Ascending aorta (tissue), 2 donors: ENCODE measurements around the gene TMEM181. TPM values are rescaled to one million over a fixed set of nuclear protein-coding genes. Genes with fewer than 3 reads are reported as not detected.
"Not testable (repeated sequence)": the region's sequence is repeated elsewhere in the genome, so short reads cannot be mapped to it uniquely, and the experiment has no call there.

Experiments
- DNase-seq, 2 donors: peaks; one replicate each; pipeline ENCODE4 v3.0.0-alpha.2; 2019; ENCODE audit warnings: low spot score in 2 of 2
- H3K27ac ChIP-seq, 2 donors: fragments of 200-600 bp; sonication (generic); one replicate each; pipeline ENCODE4 v1.5.1; 2016 to 2017; ENCODE audit warnings: mild to moderate bottlenecking in 1 of 2
- H3K27me3 ChIP-seq: fragments of 200-600 bp; sonication (generic); one replicate; pipeline ENCODE4 v1.5.1; 2017
- H3K36me3 ChIP-seq, 2 donors: fragments of 200-600 bp; sonication (generic); one replicate each; pipeline ENCODE4 v1.5.1; 2016
- H3K4me1 ChIP-seq, 2 donors: fragments of 200-600 bp; sonication (generic); one replicate each; pipeline ENCODE4 v1.5.1; 2016 to 2017; ENCODE audit warnings: mild to moderate bottlenecking in 1 of 2
- H3K4me3 ChIP-seq, 2 donors: fragments of 200-600 bp; sonication (generic); one replicate each; pipeline ENCODE4 v1.5.1; 2016 to 2017; ENCODE audit warnings: mild to moderate bottlenecking in 1 of 2
- H3K9me3 ChIP-seq, 2 donors: fragments of 200-600 bp; sonication (generic); one replicate each; pipeline ENCODE4 v1.5.1; 2016
- intact Hi-C: fragments of 100-400 bp; cut with DNase I; formaldehyde crosslinking; loops from one replicate; pipeline ENCODE4 v1.15.1; 2023
- total RNA-seq: library from RNA; depleted of rRNA; stranded (reverse); fragments of >200 nt; gene quantifications from one replicate; pipeline ENCODE4 v1.1.0, GENCODE V29; 2016
- TF ChIP-seq, protein P1 (sequence below), 3 experiments: fragments of 200-600 bp in 2 of 3; fragments of 450-650 bp in 1 of 3; sonication (generic) in 2 of 3; IDR thresholded peaks; one replicate each; pipeline ENCODE4 v1.5.1; 2016 to 2019; ENCODE audit warnings: antibody characterized with exemption in 3 of 3, mild to moderate bottlenecking in 1 of 3, moderate library complexity in 1 of 3

TMEM181 gene
- total RNA-seq, 1 donor from 2014 or later, result 16.3 TPM

DNA sequence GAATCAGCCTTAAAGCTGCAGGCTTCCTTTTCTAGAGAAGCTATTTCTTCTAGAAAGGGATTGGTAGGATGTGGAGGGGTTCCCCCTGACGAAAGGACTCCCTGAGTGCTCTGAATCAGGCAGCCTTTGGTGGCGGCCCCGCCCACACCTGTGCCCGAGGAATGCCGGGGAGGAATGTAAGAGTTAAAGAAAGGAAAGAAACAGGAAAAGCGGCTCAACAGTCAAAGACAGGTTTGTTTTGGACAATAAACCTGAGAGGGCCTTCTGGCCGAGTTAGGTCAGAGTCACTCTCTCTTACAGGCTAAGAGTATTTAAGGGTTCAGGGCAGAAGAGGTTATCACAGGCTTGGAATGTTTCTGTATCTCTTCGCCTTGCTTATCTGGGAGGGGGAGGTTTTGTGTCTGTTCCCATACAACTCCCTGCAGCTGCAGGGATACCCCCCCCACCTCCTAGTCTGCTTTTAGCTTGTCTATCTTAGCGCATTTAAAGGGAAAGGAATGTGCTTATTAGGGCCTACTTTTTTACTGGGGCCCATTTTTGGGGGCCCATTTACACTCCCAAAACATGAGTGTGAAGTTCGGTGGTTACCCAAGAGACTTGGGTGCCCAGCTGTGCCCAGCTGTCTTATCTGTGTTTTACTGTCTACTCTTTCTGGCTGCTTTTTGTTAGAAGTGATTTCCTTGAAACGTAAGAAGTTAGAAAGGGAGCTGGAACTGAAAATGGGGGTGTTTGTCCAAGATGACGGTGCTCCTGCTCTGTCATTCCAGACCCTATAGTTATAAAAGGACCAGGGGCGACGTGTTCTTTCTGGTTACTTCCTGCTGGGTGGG lies 51.9 kb downstream of the TMEM181 start:
- Histone ChIP-seq H3K27me3 (no peaks in the 10 kb centered on the region), H3K4me3 (no peak overlapping the region), H3K27ac (no peak overlapping the region), H3K4me1 (peaks cover 0 to 10% of the 10 kb centered on the region in 2 donors), H3K9me3 (no peaks in the 10 kb centered on the region), H3K36me3 (peaks cover 13 to 33% of the 10 kb centered on the region in 2 donors)
- intact Hi-C loops, result no loop called here
- DNase-seq, result no peak
- TF ChIP-seq, protein P1, sequence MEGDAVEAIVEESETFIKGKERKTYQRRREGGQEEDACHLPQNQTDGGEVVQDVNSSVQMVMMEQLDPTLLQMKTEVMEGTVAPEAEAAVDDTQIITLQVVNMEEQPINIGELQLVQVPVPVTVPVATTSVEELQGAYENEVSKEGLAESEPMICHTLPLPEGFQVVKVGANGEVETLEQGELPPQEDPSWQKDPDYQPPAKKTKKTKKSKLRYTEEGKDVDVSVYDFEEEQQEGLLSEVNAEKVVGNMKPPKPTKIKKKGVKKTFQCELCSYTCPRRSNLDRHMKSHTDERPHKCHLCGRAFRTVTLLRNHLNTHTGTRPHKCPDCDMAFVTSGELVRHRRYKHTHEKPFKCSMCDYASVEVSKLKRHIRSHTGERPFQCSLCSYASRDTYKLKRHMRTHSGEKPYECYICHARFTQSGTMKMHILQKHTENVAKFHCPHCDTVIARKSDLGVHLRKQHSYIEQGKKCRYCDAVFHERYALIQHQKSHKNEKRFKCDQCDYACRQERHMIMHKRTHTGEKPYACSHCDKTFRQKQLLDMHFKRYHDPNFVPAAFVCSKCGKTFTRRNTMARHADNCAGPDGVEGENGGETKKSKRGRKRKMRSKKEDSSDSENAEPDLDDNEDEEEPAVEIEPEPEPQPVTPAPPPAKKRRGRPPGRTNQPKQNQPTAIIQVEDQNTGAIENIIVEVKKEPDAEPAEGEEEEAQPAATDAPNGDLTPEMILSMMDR (IDR thresholded peaks at IDR 0.05), result no peak

DNA sequence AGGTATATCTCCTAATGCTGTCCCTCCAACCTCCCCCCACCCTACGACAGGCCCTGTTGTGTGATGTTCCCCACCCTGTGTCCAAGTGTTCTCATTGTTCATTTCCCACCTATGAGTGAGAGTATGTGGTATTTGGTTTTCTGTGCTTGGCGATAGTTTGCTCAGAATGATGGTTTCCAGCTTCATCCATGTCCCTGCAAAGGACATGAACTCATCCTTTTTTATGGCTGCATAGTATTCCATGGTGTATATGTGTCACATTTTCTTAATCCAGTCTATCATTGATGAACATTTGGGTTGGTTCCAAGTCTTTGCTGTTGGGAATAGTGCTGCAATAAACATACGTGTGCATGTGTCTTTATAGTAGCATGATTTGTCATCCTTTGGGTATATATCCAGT lies 54.7 kb downstream of the TMEM181 start:
- H3K4me1 ChIP-seq, intact Hi-C loops, H3K27ac ChIP-seq, H3K9me3 ChIP-seq, H3K4me3 ChIP-seq, H3K27me3 ChIP-seq, DNase-seq: not testable (repeated sequence)
- peaks cover 4 to 18% of the 10 kb centered on the region in 2 donors for H3K36me3 ChIP-seq

DNA sequence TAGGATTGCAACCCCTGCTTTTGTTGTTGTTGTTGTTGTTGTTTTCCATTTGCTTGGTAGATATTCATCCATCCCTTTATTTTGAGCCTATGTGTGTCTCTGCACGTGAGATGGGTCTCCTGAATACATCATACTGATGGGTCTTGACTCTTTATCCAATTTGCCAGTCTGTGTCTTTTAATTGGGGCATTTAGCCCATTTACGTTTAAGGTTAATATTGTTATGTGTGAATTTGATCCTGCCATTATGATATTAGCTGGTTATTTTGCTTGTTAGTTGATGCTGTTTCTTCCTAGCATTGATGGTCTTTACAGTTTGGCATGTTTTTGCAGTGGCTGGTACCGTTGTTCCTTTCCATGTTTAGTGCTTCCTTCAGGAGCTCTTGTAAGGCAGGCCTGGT lies 58.4 kb downstream of the TMEM181 start:
- DNase-seq, H3K9me3 ChIP-seq, intact Hi-C loops, H3K4me3 ChIP-seq, H3K27me3 ChIP-seq, H3K4me1 ChIP-seq, H3K27ac ChIP-seq: not testable (repeated sequence)
- peaks cover 15 to 34% of the 10 kb centered on the region in 2 donors for H3K36me3 ChIP-seq

DNA sequence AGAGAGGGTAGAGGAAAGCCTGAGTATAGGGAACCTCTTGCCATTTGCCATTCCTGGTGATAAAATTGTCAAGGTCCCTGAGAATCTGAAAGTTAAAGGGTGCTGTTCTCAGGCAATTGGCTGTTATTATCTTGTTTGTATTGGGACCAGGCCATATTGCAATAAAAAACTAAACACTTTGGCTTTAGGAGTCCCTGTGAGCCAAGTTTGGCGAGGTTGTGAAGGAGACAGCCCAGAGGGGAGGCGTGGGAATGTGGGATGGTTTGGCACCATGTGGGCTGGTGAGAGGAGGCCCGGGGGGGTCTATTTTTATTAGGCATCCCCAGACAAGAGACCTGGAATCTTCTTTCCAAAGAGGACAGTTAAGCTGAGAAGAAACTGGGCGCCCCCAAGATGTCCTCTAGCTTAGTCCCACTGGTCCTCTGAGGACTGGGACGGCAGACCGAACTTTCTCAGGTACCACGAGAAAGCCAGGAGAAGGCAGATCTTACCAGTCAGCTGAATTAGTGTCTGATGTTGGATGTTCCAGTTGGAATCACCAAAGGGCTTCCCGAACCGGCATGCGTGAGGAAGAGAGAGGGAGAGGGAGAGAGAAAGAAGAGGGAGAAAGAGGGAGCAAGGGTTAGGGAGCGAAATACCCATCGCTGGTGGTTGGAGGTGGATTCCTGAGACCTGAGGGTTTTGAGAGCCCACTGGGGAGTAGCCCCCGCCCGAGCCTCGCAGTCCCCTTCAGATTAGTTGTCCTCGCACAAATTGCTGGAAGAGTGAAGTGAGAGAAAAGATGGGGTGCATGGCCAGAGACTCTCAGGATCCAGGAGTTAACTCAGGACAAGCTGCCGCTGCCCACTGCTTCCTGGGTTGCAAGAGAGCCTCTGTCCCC lies 60.3 kb downstream of the TMEM181 start:
- Histone ChIP-seq H3K36me3 (peaks cover 11 to 34% of the 10 kb centered on the region in 2 donors), H3K4me1 (no peaks in the 10 kb centered on the region), H3K9me3 (no peaks in the 10 kb centered on the region), H3K27ac (no peak overlapping the region), H3K4me3 (no peak overlapping the region), H3K27me3 (no peaks in the 10 kb centered on the region)
- DNase-seq, result no peak
- TF ChIP-seq, protein P1 (IDR thresholded peaks at IDR 0.05), result no peak
- intact Hi-C loops, result no loop called here

DNA sequence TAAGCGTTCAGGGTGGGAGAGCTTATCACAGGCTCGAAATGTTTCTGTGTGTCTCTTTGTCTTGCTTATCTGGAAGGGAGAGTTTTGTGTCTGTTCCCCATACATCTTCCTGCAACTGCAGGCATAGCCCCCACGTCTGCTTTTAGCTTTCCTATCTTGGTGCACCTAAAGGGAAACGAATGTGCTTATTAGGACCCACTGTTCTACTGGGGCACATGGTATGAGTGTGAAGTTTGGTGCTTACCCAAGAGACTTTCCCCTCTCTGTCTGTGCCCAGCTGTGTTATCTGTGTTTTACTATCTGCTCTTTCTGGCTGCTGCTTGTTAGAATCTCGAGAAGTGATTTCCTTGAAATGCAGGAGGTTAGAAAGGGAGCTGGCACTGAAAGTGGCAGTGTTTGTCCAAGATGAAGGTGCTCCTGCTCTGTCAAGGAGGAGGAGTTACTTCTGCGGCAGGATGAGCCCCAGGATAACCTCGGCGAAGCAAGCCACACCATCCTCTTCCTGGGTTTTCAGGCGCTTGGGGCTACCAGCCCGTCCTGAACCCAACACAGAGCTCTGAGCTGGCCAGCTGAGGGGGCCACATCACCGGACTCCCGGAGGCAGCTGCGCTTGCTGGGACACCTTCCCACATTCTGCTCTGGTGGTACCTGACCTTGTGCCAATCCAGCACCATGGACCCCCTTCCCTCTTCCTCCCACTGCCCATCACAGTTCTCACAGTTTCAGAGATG lies 61.2 kb downstream of the TMEM181 start:
- TF ChIP-seq, protein P1 (IDR thresholded peaks at IDR 0.05), result no peak
- H3K4me3 ChIP-seq, result no peak overlapping the region
- DNase-seq, result no peak
- no peaks in the 10 kb centered on the region for H3K27me3 ChIP-seq
- peaks cover 11 to 31% of the 10 kb centered on the region in 2 donors for H3K36me3 ChIP-seq
- no peak overlapping the region for H3K27ac ChIP-seq
- peaks cover 0 to 3% of the 10 kb centered on the region in 2 donors for H3K4me1 ChIP-seq
- intact Hi-C loops, result no loop called here
- no peaks in the 10 kb centered on the region for H3K9me3 ChIP-seq

DNA sequence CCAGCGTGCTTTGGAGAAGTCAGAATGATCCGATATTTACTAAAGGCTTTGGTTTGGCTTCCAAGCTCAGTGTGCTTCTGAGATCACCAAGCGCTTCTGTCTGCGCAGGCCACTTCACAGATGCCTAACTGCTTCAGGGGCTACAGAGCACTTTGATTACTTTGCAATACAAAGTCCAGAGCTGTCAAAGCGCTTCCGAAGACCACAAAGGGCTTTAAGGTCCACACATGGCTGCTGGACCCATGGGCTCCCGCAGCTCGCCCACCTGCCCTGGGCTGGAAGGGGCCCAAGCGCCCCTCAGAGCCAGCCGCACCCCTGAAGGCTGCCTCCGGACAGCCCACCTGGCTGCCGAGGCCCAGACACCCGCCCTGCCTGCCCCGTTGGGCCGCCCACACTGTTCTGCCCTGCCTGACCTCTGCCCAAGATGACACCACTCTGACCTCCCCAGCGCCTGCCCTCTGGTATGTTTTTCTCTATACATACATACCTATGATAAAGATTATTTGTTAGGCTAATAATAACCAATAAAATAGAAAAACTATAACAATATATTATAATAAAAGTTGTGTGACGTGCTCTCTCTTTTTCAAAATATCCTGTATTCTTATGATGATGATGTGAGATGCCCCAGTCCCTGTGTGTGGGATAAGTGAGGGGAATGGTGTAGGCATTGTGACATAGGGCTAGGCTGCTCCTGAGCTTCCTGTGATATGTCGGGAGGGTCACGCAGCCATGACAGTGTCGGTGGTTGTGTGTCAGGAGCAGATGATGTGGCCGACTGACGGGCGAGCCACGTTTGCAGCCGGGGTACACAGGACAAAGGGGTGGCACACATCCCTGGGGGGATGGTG lies 62.0 kb downstream of the TMEM181 start:
- Histone ChIP-seq H3K4me3 (no peak overlapping the region), H3K27me3 (no peaks in the 10 kb centered on the region), H3K9me3 (no peaks in the 10 kb centered on the region), H3K27ac (no peak overlapping the region), H3K36me3 (peaks cover 11 to 34% of the 10 kb centered on the region in 2 donors), H3K4me1 (peaks cover 0 to 6% of the 10 kb centered on the region in 2 donors)
- TF ChIP-seq, protein P1 (IDR thresholded peaks at IDR 0.05), result no peak
- intact Hi-C loops, result no loop called here
- no peak for DNase-seq
